Choroid plexus epithelial cell (primary cell): ENCODE results near the gene SKA1.

Experiments
- DNase-seq: peaks from one replicate; pipeline ENCODE4 v3.0.0-alpha.2; 2010; ENCODE audit warnings: low read depth
- H3K4me3 ChIP-seq: 2 replicates; pipeline ENCODE4 v1.5.1; 2011; ENCODE audit warnings: low read depth, mild to moderate bottlenecking, control low read depth, low read length, moderate library complexity
- TF ChIP-seq, protein P1 (sequence below): conservative IDR thresholded peaks from 2 replicates; pipeline ENCODE4 v1.5.1; 2011; ENCODE audit warnings: low read depth, mild to moderate bottlenecking, control low read depth, inconsistent platforms, low read length, moderate library complexity

The SKA1 gene

DNA sequence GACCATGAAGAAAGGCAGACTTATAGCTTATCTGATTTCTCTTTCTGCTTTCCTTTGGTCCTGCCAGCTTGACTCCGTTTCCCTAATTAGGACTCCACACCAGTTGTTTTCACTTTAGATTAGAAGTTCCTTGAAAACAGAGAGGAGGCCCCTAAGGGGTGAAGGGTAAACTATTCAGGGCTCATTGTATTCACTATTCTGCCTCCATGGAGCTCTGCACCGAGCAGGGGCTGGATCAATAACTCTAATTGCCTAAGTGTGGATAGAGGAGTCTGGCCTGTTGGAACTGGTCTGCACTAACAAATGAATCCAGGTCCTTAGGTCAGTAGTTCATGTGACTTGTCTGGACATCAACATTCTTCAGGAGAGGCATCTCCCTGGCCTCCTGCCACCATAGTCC lies 36.1 kb upstream of the SKA1 start:
- TF ChIP-seq, protein P1, sequence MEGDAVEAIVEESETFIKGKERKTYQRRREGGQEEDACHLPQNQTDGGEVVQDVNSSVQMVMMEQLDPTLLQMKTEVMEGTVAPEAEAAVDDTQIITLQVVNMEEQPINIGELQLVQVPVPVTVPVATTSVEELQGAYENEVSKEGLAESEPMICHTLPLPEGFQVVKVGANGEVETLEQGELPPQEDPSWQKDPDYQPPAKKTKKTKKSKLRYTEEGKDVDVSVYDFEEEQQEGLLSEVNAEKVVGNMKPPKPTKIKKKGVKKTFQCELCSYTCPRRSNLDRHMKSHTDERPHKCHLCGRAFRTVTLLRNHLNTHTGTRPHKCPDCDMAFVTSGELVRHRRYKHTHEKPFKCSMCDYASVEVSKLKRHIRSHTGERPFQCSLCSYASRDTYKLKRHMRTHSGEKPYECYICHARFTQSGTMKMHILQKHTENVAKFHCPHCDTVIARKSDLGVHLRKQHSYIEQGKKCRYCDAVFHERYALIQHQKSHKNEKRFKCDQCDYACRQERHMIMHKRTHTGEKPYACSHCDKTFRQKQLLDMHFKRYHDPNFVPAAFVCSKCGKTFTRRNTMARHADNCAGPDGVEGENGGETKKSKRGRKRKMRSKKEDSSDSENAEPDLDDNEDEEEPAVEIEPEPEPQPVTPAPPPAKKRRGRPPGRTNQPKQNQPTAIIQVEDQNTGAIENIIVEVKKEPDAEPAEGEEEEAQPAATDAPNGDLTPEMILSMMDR: no peak
- no peak overlapping the region for H3K4me3 ChIP-seq
- no peak for DNase-seq

DNA sequence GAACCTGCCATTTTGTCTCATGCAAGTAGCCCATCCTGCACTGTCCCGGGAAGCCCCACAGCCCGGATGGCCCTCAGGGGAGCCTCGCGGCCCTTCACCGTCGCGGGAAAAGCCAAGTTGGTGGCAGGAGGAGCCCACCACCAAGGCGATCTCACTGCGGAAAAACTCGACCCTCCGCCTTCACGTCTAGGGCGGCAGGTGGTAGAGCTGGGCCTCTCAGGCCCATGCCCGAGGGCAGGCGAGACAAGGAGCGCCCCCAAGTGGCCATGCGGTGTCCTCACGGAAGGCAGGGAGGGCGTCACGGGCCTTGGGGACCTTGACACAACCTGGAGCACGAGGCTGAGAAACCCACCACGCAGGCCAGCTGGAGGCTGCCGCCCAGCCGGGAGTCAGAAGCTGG lies 34.8 kb upstream of the SKA1 start:
- no peak for DNase-seq
- TF ChIP-seq, protein P1: no peak
- H3K4me3 ChIP-seq: no peak overlapping the region

DNA sequence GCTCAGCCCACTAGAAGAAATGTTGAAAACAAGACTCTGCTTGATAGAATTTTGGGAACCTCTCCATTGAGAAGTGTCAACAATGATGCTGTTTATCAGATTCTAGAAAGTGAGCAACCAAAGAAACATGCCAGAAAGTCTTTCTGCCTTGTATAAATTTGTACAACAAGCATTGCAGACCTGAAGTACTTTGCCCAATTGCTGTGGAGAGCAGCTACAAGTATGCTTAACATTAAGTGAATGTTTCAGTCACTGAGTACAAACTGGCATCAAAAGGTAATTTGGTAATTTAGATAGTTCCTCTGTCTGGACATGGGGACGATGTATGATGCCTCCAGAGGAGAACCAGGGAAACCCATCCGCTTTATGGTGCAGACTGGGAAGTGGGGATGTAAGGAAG lies 33.4 kb upstream of the SKA1 start:
- no peak for DNase-seq
- H3K4me3 ChIP-seq: no peak overlapping the region
- TF ChIP-seq, protein P1: no peak

DNA sequence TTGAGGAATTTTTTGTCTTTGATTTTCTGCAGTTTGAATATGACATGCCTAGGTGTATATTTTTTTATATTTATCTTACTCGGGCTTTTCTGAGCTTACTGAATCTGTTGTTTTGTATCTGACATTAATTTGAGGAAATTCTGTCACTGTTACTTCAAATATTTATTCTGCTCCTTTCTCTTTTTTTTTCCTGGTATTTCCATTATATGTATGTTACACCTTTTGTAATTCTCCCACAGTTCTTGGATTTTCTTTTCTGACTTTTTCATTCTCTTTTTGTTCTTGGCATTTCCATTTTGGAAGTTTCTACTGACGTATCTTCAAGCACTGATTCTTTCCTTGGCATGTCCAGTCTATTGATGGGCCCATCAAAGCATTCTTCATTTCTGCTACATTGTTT lies 24.1 kb upstream of the SKA1 start:
- TF ChIP-seq, protein P1: no peak
- H3K4me3 ChIP-seq: no peak overlapping the region
- no peak for DNase-seq

DNA sequence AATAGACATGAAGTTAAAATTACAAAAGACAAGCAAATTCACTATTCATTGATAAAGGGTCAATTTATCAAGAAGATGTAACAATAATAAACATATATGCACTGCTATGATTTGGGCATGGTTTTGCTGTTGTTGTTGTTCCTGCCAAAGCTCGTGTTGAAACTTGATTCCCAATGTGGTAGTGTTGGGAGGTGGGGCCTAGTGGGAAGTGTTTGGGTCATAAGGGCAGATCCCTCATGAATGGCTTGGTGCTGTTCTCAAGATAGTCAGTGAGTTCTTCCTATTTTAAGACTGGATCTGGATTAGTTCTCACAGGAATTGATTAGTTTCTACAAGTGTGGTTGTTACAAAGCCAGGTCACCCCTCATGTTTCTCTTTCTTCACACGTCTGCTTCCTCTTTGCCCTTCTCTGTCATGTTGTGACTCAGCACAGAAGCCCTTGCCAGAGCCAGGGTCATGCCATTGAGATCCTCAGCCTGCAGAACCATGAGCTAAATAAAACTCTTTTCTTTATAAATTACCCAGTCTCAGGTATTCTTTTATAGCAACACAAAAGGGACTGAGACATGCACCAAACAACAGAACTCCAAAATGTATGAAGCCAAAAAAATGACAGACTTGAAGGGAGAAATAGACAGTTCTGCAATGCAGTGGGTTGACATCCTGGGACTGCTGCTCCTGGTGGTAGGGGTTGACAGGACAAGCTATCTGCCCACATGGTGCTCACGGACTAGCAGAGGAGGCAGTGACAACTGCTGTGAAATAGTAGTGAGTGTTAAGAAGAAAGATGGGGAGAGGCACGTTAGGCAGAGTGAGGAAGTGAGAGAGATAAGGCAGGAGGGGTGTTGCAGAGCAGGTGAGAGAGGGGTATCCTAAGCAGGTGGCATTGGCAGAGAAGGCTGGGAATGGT lies 18.6 kb upstream of the SKA1 start:
- peak; percentile 22 for DNase-seq
- TF ChIP-seq, protein P1: peak; percentile 40
- H3K4me3 ChIP-seq: no peak overlapping the region

DNA sequence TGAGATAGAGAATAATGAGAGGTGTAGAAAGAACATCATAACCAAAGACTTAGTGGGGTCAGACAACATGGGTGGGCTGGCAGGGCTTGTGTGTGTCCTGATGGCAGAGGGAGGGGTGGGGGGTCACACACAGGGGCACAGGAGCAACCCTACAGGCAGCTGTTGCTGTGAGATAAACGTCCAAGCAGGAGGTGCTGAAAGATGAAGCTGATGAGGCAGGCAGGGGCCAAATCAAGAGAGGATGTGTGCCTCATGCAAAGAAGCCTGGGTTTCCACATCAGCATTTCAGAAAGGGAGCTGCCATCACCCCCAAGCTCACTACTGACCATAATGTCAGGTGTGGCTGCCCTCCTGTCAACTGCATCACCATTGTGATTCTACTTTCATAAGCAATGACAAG lies 16.0 kb upstream of the SKA1 start:
- no peak for DNase-seq
- TF ChIP-seq, protein P1: no peak

DNA sequence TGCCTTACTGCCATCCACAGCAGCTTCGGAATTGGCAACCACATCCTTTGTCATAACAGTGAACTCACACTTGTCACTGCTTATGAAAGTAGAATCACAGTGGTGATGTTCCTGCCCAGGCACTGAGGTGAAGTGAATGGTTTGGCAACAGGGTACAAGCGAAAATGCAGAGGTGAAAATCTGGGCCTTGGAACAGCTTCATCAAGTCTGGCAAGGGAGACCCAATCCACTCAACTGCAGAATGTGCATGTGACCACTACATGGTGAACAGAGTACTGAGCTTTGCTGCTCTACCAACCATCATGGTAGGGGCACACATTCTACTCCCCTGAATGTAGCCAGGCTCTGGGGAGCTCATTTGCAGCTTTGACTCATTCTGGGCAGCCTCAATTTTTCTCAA lies 15.0 kb upstream of the SKA1 start:
- no peak overlapping the region for H3K4me3 ChIP-seq
- no peak for DNase-seq
- TF ChIP-seq, protein P1: no peak

More for the DNA sequence above, 16.0 kb upstream of the SKA1 start:
- no peak overlapping the region for H3K4me3 ChIP-seq
